ENCODE measurements around the gene RASA1.
"Not testable (repeated sequence)": the region's sequence is repeated elsewhere in the genome, so short reads cannot be mapped to it uniquely, and the experiment has no call there.

The RASA1 gene

GRCh38 chr5:87278590-87279100 lies 11.0 kb downstream of the RASA1 start:
- in situ Hi-C loops (cut with MboI; ENCODE audit: low sequenced_read_pairs), result no loop called here

GRCh38 chr5:87282269-87282668 lies 14.6 kb downstream of the RASA1 start:
- in situ Hi-C loops (cut with MboI; ENCODE audit: low sequenced_read_pairs), result no loop called here

DNA sequence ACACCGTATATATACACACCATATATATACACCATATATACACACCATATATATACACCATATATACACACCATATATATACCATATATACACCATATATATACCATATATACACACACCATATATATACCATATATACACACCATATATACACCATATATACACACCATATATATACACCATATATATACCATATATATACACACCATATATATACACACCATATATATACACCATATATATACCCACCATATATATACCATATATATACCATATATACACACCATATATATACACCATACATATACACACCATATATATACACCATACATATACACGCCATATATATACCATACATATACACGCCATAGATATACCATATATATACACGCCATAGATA lies 19.6 kb downstream of the RASA1 start:
- in situ Hi-C loops (cut with MboI; ENCODE audit: low sequenced_read_pairs), result not testable (repeated sequence)

DNA sequence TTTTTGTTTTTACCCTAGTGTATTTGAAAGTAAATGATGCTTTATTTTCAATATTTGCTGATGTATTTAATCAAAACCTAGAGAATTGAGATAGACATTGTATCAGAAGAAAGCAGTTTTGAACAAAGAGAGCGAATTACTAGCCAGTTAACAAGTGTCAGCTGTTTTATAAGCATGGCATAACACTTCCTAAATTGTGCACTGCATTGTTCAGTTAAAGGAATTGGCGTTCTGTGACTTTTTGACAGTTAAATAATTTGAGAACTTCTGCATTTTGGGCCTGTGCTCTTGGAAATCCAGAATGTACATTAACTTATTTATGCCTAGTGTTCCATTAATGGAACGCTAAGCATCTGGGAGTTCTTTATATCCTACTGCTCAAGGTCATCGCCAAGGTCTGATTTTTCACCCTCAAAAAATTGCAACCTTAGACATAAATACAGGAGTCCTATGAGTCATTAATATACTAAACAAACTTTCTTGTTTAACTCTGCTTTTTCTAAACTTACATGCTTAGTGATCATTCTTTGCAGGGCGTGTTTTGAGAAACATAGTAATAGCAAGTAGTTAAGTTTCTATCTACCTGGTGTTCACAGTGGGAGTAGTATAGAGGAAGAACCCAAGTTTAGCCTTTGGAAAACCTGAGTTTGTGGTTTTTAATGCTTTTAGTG lies 31.1 kb downstream of the RASA1 start:
- in situ Hi-C loops (cut with MboI; ENCODE audit: low sequenced_read_pairs), result no loop called here

DNA sequence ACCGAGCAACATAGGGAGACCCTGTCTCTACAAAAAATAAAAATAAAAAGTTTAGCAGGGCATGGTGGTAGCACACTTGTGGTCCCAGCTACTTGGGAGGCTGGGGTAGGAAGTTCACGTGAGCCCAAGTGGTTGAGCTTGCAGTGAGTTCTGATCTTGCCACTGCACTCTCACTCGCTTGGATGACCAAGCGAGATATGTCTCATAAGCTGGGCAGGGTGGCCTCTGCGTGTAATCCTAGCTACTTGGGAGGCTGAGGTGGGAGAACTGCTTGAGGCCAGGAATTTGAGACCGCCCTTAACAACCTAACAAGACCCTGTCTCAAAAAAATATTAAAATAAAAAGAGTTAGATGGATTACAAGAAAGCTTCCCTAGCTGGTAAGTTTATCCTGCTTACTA lies 32.5 kb downstream of the RASA1 start:
- in situ Hi-C loops (cut with MboI; ENCODE audit: low sequenced_read_pairs), result no loop called here

DNA sequence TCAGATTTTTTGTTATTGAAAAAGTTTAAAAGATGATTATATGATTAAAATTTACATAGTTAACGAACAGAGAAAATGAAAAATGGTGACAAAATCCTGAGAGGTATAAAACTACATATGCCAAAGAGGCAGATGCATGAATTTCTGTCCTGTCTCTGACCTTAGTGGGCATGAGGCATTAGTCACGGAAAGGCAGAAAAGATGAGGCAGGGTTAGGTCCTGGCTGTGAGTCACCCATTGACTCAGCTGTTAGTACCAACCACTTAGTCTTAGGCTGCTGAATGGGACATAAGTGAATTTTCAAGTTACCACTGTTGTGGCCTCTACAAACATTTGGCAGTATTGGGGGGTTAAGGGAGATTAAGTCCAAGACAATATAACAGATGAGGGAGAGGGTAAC lies 33.1 kb downstream of the RASA1 start:
- in situ Hi-C loops (cut with MboI; ENCODE audit: low sequenced_read_pairs), result no loop called here

- in situ Hi-C loops (cut with MboI; ENCODE audit: low sequenced_read_pairs), result no loop called here
Measured at GRCh38 chr5:87302061-87302460, 34.4 kb downstream of the RASA1 start.

DNA sequence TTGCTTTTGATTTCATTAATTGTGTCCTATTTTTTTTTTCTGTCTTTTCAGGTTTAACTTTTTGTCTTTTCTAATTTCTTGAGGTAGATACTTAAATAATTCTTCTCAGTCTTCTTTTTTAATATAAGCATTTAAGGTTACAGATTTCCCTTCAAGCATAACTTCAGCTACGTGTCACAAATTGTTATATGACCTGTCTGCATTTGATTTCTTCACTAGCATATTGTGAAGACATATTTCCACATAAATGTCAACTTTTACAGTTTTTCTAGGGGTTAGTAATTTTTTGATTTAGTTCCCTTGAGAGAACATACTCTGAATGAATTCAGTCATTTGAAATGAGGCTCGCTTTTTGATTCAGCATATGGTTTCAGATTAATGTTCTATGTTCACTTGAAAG lies 35.6 kb downstream of the RASA1 start:
- in situ Hi-C loops (cut with MboI; ENCODE audit: low sequenced_read_pairs), result no loop called here

DNA sequence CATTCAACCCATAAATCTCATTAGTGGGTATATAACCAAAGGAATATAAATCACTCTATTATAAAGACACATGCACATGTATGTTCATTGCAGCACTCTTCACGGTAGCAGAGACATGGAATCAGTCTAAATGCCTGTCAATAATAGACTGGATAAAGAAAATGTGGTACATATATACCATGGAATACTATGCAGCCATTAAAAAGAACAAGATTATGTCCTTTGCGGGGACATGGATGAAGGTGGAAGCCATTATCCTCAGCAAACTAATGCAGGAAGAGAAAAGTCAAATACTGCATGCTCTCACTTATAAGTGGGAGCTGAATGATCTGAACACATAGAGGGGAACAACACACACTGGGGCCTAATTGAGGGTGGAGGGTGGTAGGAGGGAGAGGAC lies 38.4 kb downstream of the RASA1 start:
- in situ Hi-C loops (cut with MboI; ENCODE audit: low sequenced_read_pairs), result not testable (repeated sequence)

GRCh38 chr5:87307796-87308423 lies 40.2 kb downstream of the RASA1 start:
- in situ Hi-C loops (cut with MboI; ENCODE audit: low sequenced_read_pairs), result no loop called here

- in situ Hi-C loops (cut with MboI; ENCODE audit: low sequenced_read_pairs), result no loop called here
Measured at GRCh38 chr5:87311405-87312279, 44.0 kb downstream of the RASA1 start.

GRCh38 chr5:87313216-87313615 lies 45.5 kb downstream of the RASA1 start:
- in situ Hi-C loops (cut with MboI; ENCODE audit: low sequenced_read_pairs), result no loop called here

DNA sequence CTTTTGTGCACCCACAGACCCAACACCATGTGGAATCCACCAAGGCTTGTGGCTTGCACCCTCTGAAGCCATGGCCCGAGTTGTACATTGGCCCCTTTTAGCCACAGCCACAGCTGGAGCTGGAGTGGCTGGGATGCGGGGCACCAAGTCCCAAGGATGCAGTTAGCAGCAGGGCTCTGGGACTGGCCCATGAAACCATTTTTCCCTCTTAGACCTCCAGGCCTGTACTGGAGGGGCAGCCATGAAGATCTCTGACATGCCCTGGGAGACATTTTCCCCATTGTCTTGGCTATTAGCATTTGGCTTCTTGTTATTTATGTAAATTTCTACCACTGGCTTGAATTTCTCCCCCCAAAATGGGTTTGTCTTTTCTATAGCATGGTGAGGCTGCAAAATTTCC lies 51.8 kb downstream of the RASA1 start:
- in situ Hi-C loops (cut with MboI; ENCODE audit: low sequenced_read_pairs), result no loop called here

DNA sequence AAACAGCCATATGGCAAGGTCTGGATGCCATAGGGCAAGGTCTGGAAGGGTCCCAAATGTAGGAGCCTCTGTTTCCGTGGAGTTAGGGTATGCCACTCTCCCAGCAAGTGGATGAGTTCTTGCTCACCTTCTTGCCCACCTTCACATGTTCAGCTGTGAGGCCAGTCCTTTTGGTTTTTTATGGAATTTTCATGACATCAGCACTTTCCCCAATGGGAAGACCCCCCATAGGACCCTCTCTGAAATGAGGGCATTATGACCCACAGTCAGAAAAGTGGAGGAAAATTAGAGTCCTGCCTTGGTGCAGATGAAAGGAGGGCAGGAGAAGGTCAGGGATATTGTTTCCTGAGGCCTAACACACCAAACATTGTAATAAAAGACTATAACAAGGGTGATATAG lies 53.9 kb downstream of the RASA1 start:
- in situ Hi-C loops (cut with MboI; ENCODE audit: low sequenced_read_pairs), result no loop called here

- in situ Hi-C loops (cut with MboI; ENCODE audit: low sequenced_read_pairs), result no loop called here
Measured at GRCh38 chr5:87322381-87322780, 54.7 kb downstream of the RASA1 start.

- in situ Hi-C loops (cut with MboI; ENCODE audit: low sequenced_read_pairs), result no loop called here
Measured at GRCh38 chr5:87327998-87328397, 60.3 kb downstream of the RASA1 start.

GRCh38 chr5:87329114-87329513 lies 61.4 kb downstream of the RASA1 start:
- in situ Hi-C loops (cut with MboI; ENCODE audit: low sequenced_read_pairs), result no loop called here

- in situ Hi-C loops (cut with MboI; ENCODE audit: low sequenced_read_pairs), result no loop called here
Measured at GRCh38 chr5:87339986-87340385, 72.3 kb downstream of the RASA1 start.

GRCh38 chr5:87340716-87341115 lies 73.0 kb downstream of the RASA1 start:
- in situ Hi-C loops (cut with MboI; ENCODE audit: low sequenced_read_pairs), result no loop called here

DNA sequence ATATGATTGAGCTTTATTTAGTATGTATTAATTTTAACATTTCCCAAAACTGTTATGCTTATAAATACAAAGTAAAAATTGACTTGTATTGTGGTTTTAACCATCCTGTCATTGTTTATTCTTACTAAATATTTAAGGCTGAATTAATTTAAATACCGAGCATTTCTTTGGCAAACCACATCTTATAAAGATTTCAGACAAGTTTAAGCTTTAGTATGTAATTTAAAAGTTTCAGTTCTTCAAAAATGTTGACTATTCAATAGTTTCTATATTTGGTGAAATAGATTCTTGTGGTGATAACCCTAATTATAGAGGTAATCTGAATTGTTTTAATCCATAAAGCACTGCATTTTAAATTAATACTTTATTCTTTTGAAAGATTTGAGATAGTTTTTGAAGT lies 79.6 kb downstream of the RASA1 start:
- in situ Hi-C loops (cut with MboI; ENCODE audit: low sequenced_read_pairs), result no loop called here

- in situ Hi-C loops (cut with MboI; ENCODE audit: low sequenced_read_pairs), result no loop called here
Measured at GRCh38 chr5:87347841-87348240, 80.2 kb downstream of the RASA1 start.

DNA sequence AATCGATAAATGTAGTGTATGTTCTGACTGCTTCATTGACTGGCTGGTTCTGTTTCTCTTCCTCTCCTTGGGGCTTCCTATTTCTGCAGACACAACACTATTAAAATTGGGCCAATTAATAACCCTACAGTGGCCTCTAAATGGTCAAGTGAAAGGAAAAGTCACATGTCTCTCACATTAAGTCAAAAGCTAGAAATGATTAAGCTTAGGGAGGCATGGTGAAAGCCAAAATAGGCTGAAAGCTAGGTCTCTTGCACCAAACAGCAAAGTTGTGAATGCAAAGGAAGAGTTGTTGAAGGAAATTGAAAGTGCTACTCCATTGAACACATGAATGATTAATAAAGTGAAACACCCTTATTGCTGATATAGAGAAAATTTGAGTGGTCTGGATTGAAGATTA lies 86.8 kb downstream of the RASA1 start:
- in situ Hi-C loops (cut with MboI; ENCODE audit: low sequenced_read_pairs), result no loop called here
